HUES48 (cell line): ENCODE data around the gene TJAP1.
"Not testable (repeated sequence)": the region's sequence is repeated elsewhere in the genome, so short reads cannot be mapped to it uniquely, and the experiment has no call there.

ENCODE experiments used
- H3K27ac ChIP-seq: one replicate; pipeline ENCODE4 v1.7.0; 2013; ENCODE audit warnings: low read depth, low read length, inconsistent platforms
- H3K27me3 ChIP-seq: 2 replicates; pipeline ENCODE4 v1.6.1; 2013; ENCODE audit warnings: mild to moderate bottlenecking, low read length; ENCODE audit not compliant: control insufficient read depth, insufficient read depth
- H3K36me3 ChIP-seq: 2 replicates; pipeline ENCODE4 v1.6.1; 2013; ENCODE audit warnings: low read length; ENCODE audit not compliant: control insufficient read depth, insufficient read depth
- H3K4me1 ChIP-seq: 2 replicates; pipeline ENCODE4 v1.6.1; 2013; ENCODE audit warnings: mild to moderate bottlenecking, low read length; ENCODE audit not compliant: control insufficient read depth, insufficient read depth
- H3K4me3 ChIP-seq: 2 replicates; pipeline ENCODE4 v1.5.1; 2013; ENCODE audit warnings: mild to moderate bottlenecking, low read depth, low read length
- H3K9ac ChIP-seq: 2 replicates; pipeline ENCODE4 v1.6.1; 2013; ENCODE audit warnings: mild to moderate bottlenecking, low read depth, low read length, moderate library complexity
- H3K9me3 ChIP-seq: 2 replicates; pipeline ENCODE4 v1.6.1; 2013; ENCODE audit warnings: low read length; ENCODE audit not compliant: control insufficient read depth, insufficient read depth

TJAP1 gene

GRCh38 chr6:43495409-43495941, 18.1 kb downstream of the TJAP1 start:
- peaks cover 24% of the 10 kb centered on the region for H3K4me1 ChIP-seq
- no peaks in the 10 kb centered on the region for H3K27me3 ChIP-seq
- H3K36me3 ChIP-seq: peaks cover 31% of the 10 kb centered on the region
- H3K9me3 ChIP-seq: no peaks in the 10 kb centered on the region
- H3K27ac ChIP-seq: peak overlapping the region; percentile 66
- H3K4me3 ChIP-seq: no peak overlapping the region
- H3K9ac ChIP-seq: no peak overlapping the region

GRCh38 chr6:43496370-43497128, 19.2 kb downstream of the TJAP1 start:
- H3K9ac ChIP-seq: no peak overlapping the region
- peak overlapping the region; percentile 66 for H3K27ac ChIP-seq

GRCh38 chr6:43497129-43497396, 19.7 kb downstream of the TJAP1 start:
- Histone ChIP-seq H3K9me3 (no peaks in the 10 kb centered on the region), H3K27me3 (no peaks in the 10 kb centered on the region), H3K4me3 (no peak overlapping the region), H3K36me3 (peaks cover 47% of the 10 kb centered on the region), H3K9ac (no peak overlapping the region), H3K4me1 (peaks cover 24% of the 10 kb centered on the region), H3K27ac (no peak overlapping the region)

More at GRCh38 chr6:43496370-43497128, 19.2 kb downstream of the TJAP1 start:
- Histone ChIP-seq H3K9me3 (no peaks in the 10 kb centered on the region), H3K4me1 (peaks cover 24% of the 10 kb centered on the region), H3K36me3 (peaks cover 42% of the 10 kb centered on the region), H3K27me3 (no peaks in the 10 kb centered on the region), H3K4me3 (no peak overlapping the region)

GRCh38 chr6:43497689-43498088, 20.3 kb downstream of the TJAP1 start:
- Histone ChIP-seq H3K36me3 (peaks cover 54% of the 10 kb centered on the region), H3K27ac (no peak overlapping the region), H3K9ac (no peak overlapping the region), H3K9me3 (no peaks in the 10 kb centered on the region), H3K27me3 (no peaks in the 10 kb centered on the region), H3K4me1 (peaks cover 19% of the 10 kb centered on the region), H3K4me3 (no peak overlapping the region)

- Histone ChIP-seq H3K4me1 (peaks cover 13% of the 10 kb centered on the region), H3K36me3 (peaks cover 60% of the 10 kb centered on the region)
- not testable (repeated sequence) for H3K9me3 ChIP-seq, H3K27me3 ChIP-seq, H3K4me3 ChIP-seq, H3K9ac ChIP-seq, H3K27ac ChIP-seq
Measured at GRCh38 chr6:43498291-43498690, 20.9 kb downstream of the TJAP1 start.

GRCh38 chr6:43499028-43499815, 21.9 kb downstream of the TJAP1 start:
- no peak overlapping the region for H3K9ac ChIP-seq
- H3K9me3 ChIP-seq: no peaks in the 10 kb centered on the region
- peaks cover 66% of the 10 kb centered on the region for H3K36me3 ChIP-seq
- H3K4me3 ChIP-seq: no peak overlapping the region
- H3K27ac ChIP-seq: no peak overlapping the region
- H3K4me1 ChIP-seq: peaks cover 13% of the 10 kb centered on the region
- no peaks in the 10 kb centered on the region for H3K27me3 ChIP-seq

GRCh38 chr6:43500921-43501320, 23.6 kb downstream of the TJAP1 start:
- Histone ChIP-seq H3K4me1 (peaks cover 4% of the 10 kb centered on the region), H3K36me3 (peaks cover 82% of the 10 kb centered on the region), H3K27ac (no peak overlapping the region)

GRCh38 chr6:43502666-43503065, 25.3 kb downstream of the TJAP1 start:
- H3K36me3 ChIP-seq: peaks cover 82% of the 10 kb centered on the region

More at GRCh38 chr6:43500921-43501320, 23.6 kb downstream of the TJAP1 start:
- H3K4me3 ChIP-seq: no peak overlapping the region
- no peak overlapping the region for H3K9ac ChIP-seq
- no peaks in the 10 kb centered on the region for H3K27me3 ChIP-seq
- H3K9me3 ChIP-seq: no peaks in the 10 kb centered on the region

GRCh38 chr6:43503443-43503842, 26.1 kb downstream of the TJAP1 start:
- Histone ChIP-seq H3K9me3 (no peaks in the 10 kb centered on the region), H3K9ac (no peak overlapping the region), H3K4me1 (no peaks in the 10 kb centered on the region), H3K27ac (no peak overlapping the region), H3K27me3 (peaks cover 14% of the 10 kb centered on the region), H3K36me3 (peaks cover 75% of the 10 kb centered on the region), H3K4me3 (no peak overlapping the region)

More at GRCh38 chr6:43502666-43503065, 25.3 kb downstream of the TJAP1 start:
- Histone ChIP-seq H3K4me3 (no peak overlapping the region), H3K27me3 (peaks cover 6% of the 10 kb centered on the region), H3K9ac (no peak overlapping the region), H3K27ac (no peak overlapping the region), H3K9me3 (no peaks in the 10 kb centered on the region), H3K4me1 (no peaks in the 10 kb centered on the region)

- peaks cover 28% of the 10 kb centered on the region for H3K27me3 ChIP-seq
- no peak overlapping the region for H3K9ac ChIP-seq
- H3K27ac ChIP-seq: no peak overlapping the region
- H3K36me3 ChIP-seq: peaks cover 59% of the 10 kb centered on the region
- 0 out of 2 replicates have a peak, but pooled peaks cover 5% of the 10 kb centered on the region for H3K4me1 ChIP-seq
- no peaks in the 10 kb centered on the region for H3K9me3 ChIP-seq
- H3K4me3 ChIP-seq: no peak overlapping the region
Measured at GRCh38 chr6:43504756-43505593, 27.6 kb downstream of the TJAP1 start.
